ENCODE results near the gene HLA-DQA1. TPM values are rescaled to one million over a fixed set of nuclear protein-coding genes. Genes with fewer than 3 reads are reported as not detected.
"Not testable (repeated sequence)": the region's sequence is repeated elsewhere in the genome, so short reads cannot be mapped to it uniquely, and the experiment has no call there.

HLA-DQA1 gene
- total RNA-seq (2012; rRNA removed), result not detected in 2 replicates

DNA sequence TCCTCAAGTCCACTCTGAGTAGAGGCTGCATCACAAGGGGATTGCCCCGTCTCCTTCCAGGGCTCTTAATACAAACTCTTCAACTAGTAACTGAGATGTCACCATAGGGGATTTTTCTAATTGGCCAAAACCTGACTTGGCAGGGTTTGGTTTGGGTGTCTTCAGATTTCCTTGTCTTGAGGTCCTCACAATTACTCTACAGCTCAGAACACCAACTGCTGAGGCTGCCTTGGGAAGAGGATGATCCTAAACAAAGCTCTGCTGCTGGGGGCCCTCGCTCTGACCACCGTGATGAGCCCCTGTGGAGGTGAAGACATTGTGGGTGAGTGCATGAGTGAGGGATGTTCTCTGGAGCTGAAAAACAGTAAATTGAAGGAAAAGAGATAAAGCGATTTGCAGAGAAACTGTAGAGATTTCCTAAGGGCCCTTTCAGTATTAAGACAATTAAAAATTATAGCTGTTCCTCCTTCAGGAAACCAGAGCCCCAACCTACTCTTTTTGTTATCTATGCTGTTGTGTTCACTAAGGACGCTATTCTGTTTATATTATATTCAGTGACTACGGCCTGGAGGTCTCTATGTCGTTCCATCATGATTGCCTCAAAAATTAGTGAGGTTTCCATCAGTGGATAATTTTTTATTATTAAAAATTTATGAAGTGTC, at the start of gene HLA-DQA1:
Gene HLA-DQA1 (plus strand): TSS at position 188 of the 662 bp plus-strand sequence. CDS start 53 bp downstream, at position 241.
- Histone ChIP-seq H3K4me3 (ENCODE audit: low read length) (no peak within 1 kb of the TSS), H3K9ac (ENCODE audit: low read depth, low read length) (no peak within 1 kb of the TSS)

DNA sequence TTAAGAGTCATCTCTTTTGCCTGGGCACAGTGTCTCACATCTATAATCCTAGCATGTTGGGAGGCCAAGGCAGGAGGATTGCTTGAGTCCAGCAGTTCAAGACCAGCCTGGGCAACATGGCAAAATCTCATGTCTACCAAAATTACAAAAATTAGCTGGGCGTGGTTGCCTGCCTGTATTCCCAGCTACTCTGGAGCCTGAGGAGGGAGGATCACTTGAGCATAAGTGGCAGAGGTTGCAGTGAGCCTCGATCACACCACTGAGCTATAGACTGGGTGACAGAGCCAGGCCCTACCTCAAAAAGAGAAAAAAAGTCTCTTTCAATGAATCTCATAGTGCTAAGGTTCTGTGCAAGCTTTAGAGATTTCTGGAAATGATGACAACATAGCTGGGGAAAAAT, 49.0 kb upstream of the HLA-DQA1 start:
- no peak overlapping the region for H3K4me3 ChIP-seq (ENCODE audit: low read length)
- H3K4me1 ChIP-seq (ENCODE audit: control insufficient read depth, insufficient read depth, low read length), result no peaks in the 10 kb centered on the region
- no peak overlapping the region for H3K9ac ChIP-seq (ENCODE audit: low read depth, low read length)
- no peaks in the 10 kb centered on the region for H3K9me3 ChIP-seq (replicated peaks; ENCODE audit: low read length)
- H3K36me3 ChIP-seq (ENCODE audit: insufficient read depth, low read length), result no peaks in the 10 kb centered on the region
- no peaks in the 10 kb centered on the region for H3K27me3 ChIP-seq (ENCODE audit: control insufficient read depth, insufficient read depth, low read length)
- H3K4me2 ChIP-seq (ENCODE audit: low read length), result no peak overlapping the region

More for the DNA sequence above, at the start of gene HLA-DQA1:
- no peaks in the 10 kb centered on the region for H3K27me3 ChIP-seq (ENCODE audit: control insufficient read depth, insufficient read depth, low read length)
- H3K4me1 ChIP-seq (ENCODE audit: control insufficient read depth, insufficient read depth, low read length), result no peaks in the 10 kb centered on the region
- no peak within 1 kb of the TSS for H3K4me2 ChIP-seq (ENCODE audit: low read length)
- no peaks in the 10 kb centered on the region for H3K36me3 ChIP-seq (ENCODE audit: insufficient read depth, low read length)
- no peaks in the 10 kb centered on the region for H3K9me3 ChIP-seq (replicated peaks; ENCODE audit: low read length)

DNA sequence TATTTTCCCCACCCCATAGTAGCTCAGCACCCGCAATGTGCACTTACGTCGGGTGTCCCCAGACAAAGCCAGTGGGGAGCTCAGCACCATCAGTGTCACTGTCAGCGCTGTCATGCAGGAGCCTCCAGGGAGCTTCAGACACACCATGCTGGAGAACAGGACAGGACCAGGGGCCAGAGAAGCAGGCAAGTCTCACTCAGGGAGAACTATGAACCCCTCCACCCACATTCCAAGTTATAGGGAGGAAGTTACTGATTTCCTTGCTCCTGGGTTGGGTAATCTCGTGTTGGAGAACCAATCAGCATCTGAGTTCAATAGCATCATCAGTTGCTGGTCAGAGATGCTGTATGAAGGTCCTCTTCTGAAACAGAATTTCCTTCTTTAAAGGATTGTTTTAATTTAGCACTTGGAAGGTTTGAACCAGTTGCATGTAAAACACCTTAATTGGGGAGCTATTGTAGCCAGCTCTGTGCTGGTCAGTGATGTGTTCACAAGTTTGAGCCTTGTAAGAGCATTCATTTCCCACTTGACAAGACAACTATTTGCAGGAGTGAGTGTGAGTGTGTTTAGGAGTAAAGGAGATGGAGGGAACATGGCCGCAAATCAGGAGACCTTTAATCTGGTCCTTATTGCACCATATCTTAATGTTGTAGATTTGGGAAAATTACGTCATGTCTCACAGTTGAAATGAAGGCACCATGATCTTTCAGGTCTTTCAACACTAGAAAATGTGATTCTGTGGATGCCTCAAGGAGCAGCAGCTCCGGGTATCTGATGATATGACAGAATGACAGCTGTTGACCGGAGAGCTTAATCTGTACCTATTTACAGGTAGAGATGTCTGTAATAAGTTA, 47.4 kb upstream of the HLA-DQA1 start, which contains the start of gene HLA-DRB1:
Gene HLA-DRB1 (minus strand): TSS at position 253 of the 854 bp plus-strand sequence. CDS start 106 bp downstream, at position 147.
- Histone ChIP-seq H3K4me2 (ENCODE audit: low read length) (no peak within 1 kb of the TSS), H3K36me3 (ENCODE audit: insufficient read depth, low read length) (no peaks in the 10 kb centered on the region), H3K9ac (ENCODE audit: low read depth, low read length) (no peak within 1 kb of the TSS), H3K4me1 (ENCODE audit: control insufficient read depth, insufficient read depth, low read length) (no peaks in the 10 kb centered on the region), H3K9me3 (replicated peaks; ENCODE audit: low read length) (no peaks in the 10 kb centered on the region), H3K4me3 (ENCODE audit: low read length) (no peak within 1 kb of the TSS), H3K27me3 (ENCODE audit: control insufficient read depth, insufficient read depth, low read length) (no peaks in the 10 kb centered on the region)

DNA sequence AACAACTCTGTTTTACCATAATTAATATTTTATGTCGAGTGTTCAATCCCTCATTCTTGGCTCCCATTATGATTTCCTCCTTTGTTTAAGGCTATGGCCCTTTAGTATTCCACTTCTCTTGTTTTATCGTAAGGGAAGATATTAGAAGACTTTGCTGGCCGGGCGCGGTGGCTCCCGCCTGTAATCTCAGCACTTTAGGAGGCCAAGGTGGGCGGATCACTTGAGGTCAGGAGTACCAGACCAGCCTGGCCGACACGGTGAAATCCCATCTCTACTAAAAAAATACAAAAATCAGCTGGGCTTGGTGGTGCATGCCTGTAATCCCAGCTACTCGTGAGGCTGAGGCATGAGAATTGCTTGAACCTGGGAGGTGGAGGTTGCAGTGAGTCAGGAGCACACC, 46.5 kb upstream of the HLA-DQA1 start:
- H3K4me2 ChIP-seq (ENCODE audit: low read length); H3K4me1 ChIP-seq (ENCODE audit: control insufficient read depth, insufficient read depth, low read length); H3K9ac ChIP-seq (ENCODE audit: low read depth, low read length); H3K36me3 ChIP-seq (ENCODE audit: insufficient read depth, low read length); H3K4me3 ChIP-seq (ENCODE audit: low read length); H3K9me3 ChIP-seq (replicated peaks; ENCODE audit: low read length); H3K27me3 ChIP-seq (ENCODE audit: control insufficient read depth, insufficient read depth, low read length): not testable (repeated sequence)

DNA sequence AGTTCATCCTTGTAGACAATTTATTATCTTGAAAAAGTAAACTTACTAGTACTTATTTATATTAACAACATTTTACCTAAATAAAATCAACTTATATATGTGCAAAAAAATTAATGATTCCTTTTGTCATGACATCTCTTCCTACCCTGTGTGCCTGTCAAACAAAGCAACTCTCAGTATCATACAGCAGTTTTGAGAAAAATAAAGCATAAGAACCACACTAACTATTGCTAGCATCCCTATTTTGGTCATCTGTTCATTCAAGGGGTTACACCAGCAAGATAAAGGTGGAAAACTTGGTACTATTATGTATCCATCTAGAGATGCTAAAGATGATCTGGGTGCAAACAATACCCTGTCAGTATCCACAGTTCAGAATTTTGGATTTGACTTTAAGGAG, 40.2 kb upstream of the HLA-DQA1 start:
- H3K4me3 ChIP-seq (ENCODE audit: low read length), result no peak overlapping the region
- H3K36me3 ChIP-seq (ENCODE audit: insufficient read depth, low read length), result no peaks in the 10 kb centered on the region
- H3K9me3 ChIP-seq (replicated peaks; ENCODE audit: low read length), result no peaks in the 10 kb centered on the region
- no peaks in the 10 kb centered on the region for H3K4me1 ChIP-seq (ENCODE audit: control insufficient read depth, insufficient read depth, low read length)
- H3K4me2 ChIP-seq (ENCODE audit: low read length), result no peak overlapping the region
- H3K27me3 ChIP-seq (ENCODE audit: control insufficient read depth, insufficient read depth, low read length), result no peaks in the 10 kb centered on the region
- H3K9ac ChIP-seq (ENCODE audit: low read depth, low read length), result no peak overlapping the region

DNA sequence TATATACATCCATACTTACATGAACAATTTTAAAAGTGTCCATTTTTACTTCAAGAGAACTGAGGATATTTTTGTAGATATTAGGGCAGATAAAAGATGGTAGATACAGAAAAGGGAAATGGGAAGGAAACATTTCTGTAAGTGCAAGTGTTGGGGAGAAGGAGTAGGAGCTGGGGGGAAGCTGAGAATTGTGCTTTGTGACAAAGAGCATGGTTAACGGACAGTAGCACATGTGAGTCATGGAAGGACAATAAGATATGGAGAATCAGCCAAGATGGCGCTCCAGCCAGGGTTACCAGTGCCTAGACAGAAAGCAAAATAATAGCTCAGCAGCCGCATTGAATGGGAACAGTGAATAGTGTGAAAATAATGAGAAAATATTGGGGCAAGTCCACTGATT, 34.8 kb upstream of the HLA-DQA1 start:
- H3K4me2 ChIP-seq (ENCODE audit: low read length), result no peak overlapping the region
- H3K9me3 ChIP-seq (replicated peaks; ENCODE audit: low read length), result no peaks in the 10 kb centered on the region
- H3K27me3 ChIP-seq (ENCODE audit: control insufficient read depth, insufficient read depth, low read length), result no peaks in the 10 kb centered on the region
- H3K4me1 ChIP-seq (ENCODE audit: control insufficient read depth, insufficient read depth, low read length), result no peaks in the 10 kb centered on the region
- no peak overlapping the region for H3K4me3 ChIP-seq (ENCODE audit: low read length)
- no peak overlapping the region for H3K9ac ChIP-seq (ENCODE audit: low read depth, low read length)
- no peaks in the 10 kb centered on the region for H3K36me3 ChIP-seq (ENCODE audit: insufficient read depth, low read length)

DNA sequence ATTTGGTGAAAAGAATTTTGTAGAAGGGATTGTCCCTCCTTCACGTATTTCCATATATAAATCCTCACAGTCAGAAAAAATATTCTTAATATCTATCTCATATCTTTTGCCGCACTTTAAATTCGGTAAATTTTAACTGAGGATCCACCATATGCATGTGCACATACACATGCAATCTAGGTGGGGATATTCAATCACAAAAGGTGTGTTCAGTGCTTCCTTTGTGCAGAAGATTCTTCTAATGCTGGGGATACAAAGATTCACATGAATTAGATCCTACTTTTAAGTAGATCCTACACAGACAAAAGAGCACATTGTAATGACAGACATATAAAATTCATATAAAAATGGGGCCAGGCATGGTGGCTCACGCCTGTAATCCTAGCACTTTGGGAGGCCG, 34.0 kb upstream of the HLA-DQA1 start:
- Histone ChIP-seq H3K27me3 (ENCODE audit: control insufficient read depth, insufficient read depth, low read length) (no peaks in the 10 kb centered on the region), H3K4me3 (ENCODE audit: low read length) (no peak overlapping the region), H3K36me3 (ENCODE audit: insufficient read depth, low read length) (no peaks in the 10 kb centered on the region), H3K9ac (ENCODE audit: low read depth, low read length) (no peak overlapping the region), H3K4me2 (ENCODE audit: low read length) (no peak overlapping the region), H3K4me1 (ENCODE audit: control insufficient read depth, insufficient read depth, low read length) (no peaks in the 10 kb centered on the region), H3K9me3 (replicated peaks; ENCODE audit: low read length) (no peaks in the 10 kb centered on the region)

DNA sequence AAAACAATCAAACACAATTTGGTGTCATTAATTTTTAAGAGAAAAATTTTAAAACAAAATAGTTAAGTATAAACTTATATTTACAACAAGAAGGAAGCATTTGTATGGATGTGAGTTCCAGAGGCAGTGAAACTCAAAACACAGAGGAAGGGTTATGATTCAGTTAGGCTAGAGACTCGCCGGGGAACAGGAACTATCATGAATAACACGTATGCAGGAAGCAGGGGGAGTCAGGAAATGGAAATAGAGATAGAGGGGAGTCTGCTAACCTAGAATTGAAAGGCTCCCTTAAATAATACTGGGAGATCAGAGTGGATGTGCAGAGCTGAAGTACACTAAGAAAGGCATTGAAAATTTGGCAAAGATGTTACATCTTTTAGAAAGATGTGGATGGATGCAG, 33.3 kb upstream of the HLA-DQA1 start:
- Histone ChIP-seq H3K4me1 (ENCODE audit: control insufficient read depth, insufficient read depth, low read length) (no peaks in the 10 kb centered on the region), H3K9me3 (replicated peaks; ENCODE audit: low read length) (no peaks in the 10 kb centered on the region), H3K4me3 (ENCODE audit: low read length) (no peak overlapping the region), H3K36me3 (ENCODE audit: insufficient read depth, low read length) (no peaks in the 10 kb centered on the region), H3K9ac (ENCODE audit: low read depth, low read length) (no peak overlapping the region), H3K4me2 (ENCODE audit: low read length) (no peak overlapping the region), H3K27me3 (ENCODE audit: control insufficient read depth, insufficient read depth, low read length) (no peaks in the 10 kb centered on the region)

DNA sequence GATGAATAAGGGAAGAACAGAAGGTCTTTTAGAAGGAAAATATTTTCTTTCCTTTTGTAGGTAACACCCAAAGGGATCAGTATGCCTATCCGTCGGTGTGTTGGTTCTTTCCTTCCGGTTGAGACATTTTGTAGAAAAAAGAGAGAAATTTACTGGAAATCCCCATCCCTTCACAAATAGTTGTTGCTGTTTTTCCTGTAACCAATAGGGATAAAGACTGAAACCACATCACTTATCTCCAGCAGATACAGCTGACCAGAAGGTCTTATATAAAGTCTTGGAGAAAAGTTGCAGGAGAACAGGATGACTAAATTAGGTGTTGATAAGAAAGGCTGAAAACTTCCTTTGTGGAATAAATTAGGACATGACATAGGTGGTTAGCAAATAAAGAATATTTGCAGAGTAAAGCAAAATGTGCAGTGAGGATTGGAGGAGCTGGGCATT, 32.8 kb upstream of the HLA-DQA1 start:
- H3K4me3 ChIP-seq (ENCODE audit: low read length), result no peak overlapping the region
- no peaks in the 10 kb centered on the region for H3K4me1 ChIP-seq (ENCODE audit: control insufficient read depth, insufficient read depth, low read length)
- no peak overlapping the region for H3K9ac ChIP-seq (ENCODE audit: low read depth, low read length)
- no peaks in the 10 kb centered on the region for H3K27me3 ChIP-seq (ENCODE audit: control insufficient read depth, insufficient read depth, low read length)
- H3K9me3 ChIP-seq (replicated peaks; ENCODE audit: low read length), result no peaks in the 10 kb centered on the region
- no peaks in the 10 kb centered on the region for H3K36me3 ChIP-seq (ENCODE audit: insufficient read depth, low read length)
- no peak overlapping the region for H3K4me2 ChIP-seq (ENCODE audit: low read length)

DNA sequence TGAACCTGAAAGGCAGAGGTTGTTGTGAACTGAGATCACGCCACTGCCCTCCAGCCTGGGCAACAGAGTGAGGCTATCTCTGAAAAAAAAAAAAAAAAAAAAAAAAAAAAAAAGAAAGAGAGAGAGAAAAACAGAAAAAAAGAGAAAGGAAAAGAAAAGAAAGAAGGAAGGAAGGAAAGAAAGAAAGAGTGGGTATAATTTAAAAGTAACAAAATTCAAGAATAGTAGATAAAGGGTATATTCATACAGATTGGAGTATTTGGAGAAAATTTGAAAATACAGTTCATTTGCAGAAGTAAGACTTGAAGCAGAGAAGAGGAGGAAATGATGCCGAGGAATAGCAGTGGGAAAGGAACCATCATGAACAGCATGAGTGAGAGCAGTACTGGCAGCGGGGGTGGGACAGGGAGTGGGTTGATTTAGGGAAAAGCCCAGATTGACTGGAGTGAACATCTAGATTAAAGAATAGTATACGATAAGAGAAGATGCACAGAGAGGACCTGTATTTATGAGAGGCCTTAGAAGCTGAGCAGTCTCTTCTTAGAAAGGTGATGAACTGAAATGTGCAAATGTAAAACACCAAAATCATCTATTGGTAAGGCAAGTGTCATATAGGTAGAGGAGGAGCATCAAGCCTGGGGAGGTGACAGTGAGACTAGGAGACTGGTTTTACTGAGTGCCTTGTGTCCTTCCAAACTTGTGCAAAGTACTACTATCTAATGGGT, 29.8 kb upstream of the HLA-DQA1 start:
- Histone ChIP-seq H3K36me3 (ENCODE audit: insufficient read depth, low read length) (no peaks in the 10 kb centered on the region), H3K4me2 (ENCODE audit: low read length) (no peak overlapping the region), H3K27me3 (ENCODE audit: control insufficient read depth, insufficient read depth, low read length) (no peaks in the 10 kb centered on the region), H3K9ac (ENCODE audit: low read depth, low read length) (no peak overlapping the region), H3K4me3 (ENCODE audit: low read length) (no peak overlapping the region), H3K4me1 (ENCODE audit: control insufficient read depth, insufficient read depth, low read length) (no peaks in the 10 kb centered on the region), H3K9me3 (replicated peaks; ENCODE audit: low read length) (no peaks in the 10 kb centered on the region)

DNA sequence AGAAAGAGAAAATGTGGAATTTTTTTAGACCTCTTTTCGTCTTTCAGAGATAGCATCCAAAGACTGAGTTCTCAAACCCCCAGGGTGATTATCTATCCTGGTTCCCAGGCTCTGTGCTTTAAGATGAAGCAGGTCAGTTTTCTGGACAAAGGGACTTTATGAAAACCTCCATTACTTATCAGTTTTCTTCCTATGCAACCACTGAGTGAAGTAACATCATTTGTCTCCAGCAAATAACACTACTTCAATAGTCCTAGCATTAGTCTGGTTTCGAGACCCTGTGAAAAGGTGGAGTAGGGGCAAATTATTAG, 29.3 kb upstream of the HLA-DQA1 start:
- Histone ChIP-seq H3K9ac (ENCODE audit: low read depth, low read length) (no peak overlapping the region), H3K27me3 (ENCODE audit: control insufficient read depth, insufficient read depth, low read length) (no peaks in the 10 kb centered on the region), H3K36me3 (ENCODE audit: insufficient read depth, low read length) (no peaks in the 10 kb centered on the region), H3K4me1 (ENCODE audit: control insufficient read depth, insufficient read depth, low read length) (no peaks in the 10 kb centered on the region), H3K4me3 (ENCODE audit: low read length) (no peak overlapping the region), H3K4me2 (ENCODE audit: low read length) (no peak overlapping the region), H3K9me3 (replicated peaks; ENCODE audit: low read length) (no peaks in the 10 kb centered on the region)
